Vagina (tissue), 2 donors: ENCODE measurements around the gene RING1.

Experiments
- CTCF ChIP-seq, 3 experiments: fragments of 450-650 bp in 2 of 3; fragments of 200-600 bp in 1 of 3; sonication (generic) in 1 of 3; IDR thresholded peaks; one replicate each; pipeline ENCODE4 v1.5.1; 2017 to 2019; ENCODE audit warnings: antibody characterized with exemption in 3 of 3, mild to moderate bottlenecking in 2 of 3, moderate library complexity in 2 of 3
- POLR2A ChIP-seq, 2 donors: fragments of 450-650 bp; IDR thresholded peaks; one replicate each; pipeline ENCODE4 v1.6.1; 2017; ENCODE audit warnings: antibody characterized with exemption in 2 of 2, mild to moderate bottlenecking in 2 of 2, moderate library complexity in 2 of 2

- no peak for TF ChIP-seq CTCF (IDR thresholded peaks at IDR 0.05)
- no peak for TF ChIP-seq POLR2A (IDR thresholded peaks at IDR 0.05)
Measured at GRCh38 chr6:33204165-33204414, 4.2 kb upstream of the RING1 start.
